ENCODE measurements around the gene GSDME.
"Not testable (repeated sequence)": the region's sequence is repeated elsewhere in the genome, so short reads cannot be mapped to it uniquely, and the experiment has no call there.

The GSDME gene

DNA sequence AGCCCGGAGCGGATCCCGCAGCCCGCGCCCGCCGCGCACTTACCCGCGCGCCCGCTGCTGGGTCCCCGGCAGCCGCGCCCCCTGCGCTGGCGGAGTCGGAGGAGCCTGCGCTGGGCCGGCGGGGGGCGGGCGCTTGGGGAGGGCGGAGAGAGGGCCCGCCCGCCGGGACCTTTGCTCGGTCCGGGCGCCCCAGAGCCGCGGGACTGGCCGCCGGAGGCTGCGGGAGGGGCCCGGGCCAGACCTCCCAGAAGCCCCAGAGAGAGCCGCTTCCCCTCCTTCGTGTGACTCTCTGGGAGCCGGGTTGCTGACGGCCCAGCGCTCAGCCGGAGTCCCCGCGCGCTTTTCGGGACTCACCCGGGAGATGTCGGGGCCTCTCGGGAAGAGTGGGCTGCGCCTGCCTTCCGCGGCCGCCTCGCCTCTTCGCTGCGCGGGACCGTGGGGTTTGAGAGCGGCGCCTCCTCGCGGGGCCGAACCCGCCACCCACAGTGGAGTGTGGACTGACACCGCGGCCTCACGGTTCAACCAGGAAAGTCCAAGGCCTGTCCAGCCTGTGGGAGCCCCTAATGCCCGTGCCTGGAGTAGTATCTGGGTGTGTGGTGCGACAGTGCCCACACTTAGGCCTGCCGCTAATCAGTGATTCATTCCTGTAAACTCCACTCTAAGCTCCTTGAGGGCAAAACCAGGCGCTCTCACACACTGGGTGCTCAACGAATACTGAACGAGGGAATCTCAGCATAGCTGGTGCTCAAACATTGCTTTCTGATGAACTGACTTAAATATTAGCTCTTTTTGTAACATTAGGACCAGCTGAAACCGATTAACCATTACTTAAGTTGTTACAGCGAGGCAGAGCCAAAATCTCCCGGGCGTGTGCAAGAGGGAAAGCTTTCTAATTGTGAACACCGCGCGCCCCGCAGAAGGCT, at the start of gene GSDME:
Gene GSDME, minus strand, starts transcription at position 112 of the 923 bp plus-strand sequence. CDS start 7,690 bp downstream, outside the sequence.
- no peak for FAIRE-seq

DNA sequence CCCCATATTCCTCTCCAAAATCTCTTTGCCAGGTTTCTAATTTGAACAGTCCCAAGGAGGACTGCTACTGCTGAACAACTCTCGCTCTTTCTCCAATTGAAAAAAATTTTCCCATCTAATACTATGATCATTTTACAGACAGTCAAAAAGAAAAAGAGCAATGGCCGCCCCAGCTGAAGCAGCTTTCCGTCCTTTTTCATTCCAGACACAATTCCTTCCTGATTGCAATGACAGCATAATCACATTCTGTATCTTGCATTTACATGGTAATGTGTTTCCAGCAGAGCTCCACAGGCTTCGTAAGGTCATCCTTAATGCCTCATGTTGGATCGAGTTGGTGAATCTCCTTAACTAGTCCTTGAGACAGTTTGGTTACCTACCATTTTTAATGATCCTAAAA, 45.0 kb upstream of the GSDME start:
- no peak for FAIRE-seq

DNA sequence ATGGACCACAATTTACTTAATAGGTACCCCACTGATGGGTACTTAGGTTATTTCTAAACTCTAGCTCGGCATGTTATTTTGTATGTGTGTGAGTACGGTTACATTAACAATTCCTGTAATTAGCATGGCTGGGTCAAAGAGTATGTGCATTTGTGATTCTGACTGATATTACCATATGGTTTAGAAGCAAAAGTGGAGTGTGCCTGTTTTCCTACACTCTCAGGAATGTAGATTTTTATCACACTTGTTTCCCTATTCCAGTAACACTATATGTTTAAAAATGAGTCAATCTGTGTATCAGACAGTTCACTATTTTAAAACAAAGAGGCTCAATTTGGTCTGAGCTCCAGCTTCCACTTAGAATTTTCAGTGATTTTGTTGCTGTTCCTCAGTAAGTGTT, 44.6 kb upstream of the GSDME start:
- no peak for FAIRE-seq

DNA sequence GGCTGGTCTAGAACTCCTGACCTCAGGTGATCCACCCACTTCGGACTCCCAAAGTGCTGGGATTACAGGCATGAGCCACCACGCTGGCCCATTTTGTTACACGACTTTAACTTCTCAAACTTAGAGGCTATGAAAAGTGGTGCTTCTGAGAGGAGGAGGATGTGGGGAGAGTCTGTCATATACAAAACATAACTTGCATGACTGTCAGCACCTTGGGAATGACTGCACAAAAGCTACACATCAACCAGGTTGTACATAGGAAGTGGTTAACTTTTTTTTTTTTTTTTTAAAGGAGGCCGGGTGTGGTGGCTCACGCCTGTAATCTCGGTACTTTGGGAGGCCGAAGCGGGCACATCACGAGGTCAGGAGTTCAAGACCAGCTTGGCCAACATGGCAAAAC, 43.4 kb upstream of the GSDME start:
- FAIRE-seq = no peak

DNA sequence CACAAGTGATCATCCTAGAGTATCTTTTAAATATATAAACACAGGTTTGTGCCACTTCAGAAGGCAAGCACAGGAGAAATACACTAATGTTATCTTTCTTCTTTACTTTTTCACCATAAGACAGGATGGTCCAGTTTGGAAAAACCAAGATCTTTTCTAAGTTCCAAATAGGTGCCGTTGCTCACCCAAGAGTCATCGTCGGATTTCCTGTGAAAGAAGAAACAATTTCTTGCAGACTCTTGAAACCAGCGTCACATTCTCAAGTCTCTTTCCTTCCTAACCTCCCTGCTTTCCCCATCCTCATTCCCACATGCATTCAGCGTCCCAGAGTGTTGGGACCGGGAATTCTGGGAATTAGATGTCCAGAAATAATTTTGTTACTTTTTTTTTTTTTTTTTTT, 42.8 kb upstream of the GSDME start:
- FAIRE-seq = no peak

DNA sequence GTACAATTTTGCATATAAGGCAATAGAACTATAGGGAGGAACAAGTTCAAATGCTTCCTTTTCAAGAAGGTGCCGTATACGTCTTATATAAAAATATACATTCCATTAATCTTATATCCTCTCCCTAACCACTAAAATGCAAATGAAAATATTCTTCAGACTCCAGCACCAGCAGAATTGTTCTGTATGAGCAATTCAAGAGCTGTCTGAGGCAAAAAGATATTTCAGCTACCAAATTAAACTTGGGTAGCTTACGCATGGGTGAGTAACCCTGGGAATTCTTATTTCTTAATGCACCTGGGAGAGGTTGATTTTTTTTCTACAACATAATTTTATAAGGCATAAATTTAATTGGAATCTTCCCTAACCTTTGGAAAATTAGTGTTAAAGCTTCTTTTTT, 42.2 kb upstream of the GSDME start:
- no peak for FAIRE-seq

DNA sequence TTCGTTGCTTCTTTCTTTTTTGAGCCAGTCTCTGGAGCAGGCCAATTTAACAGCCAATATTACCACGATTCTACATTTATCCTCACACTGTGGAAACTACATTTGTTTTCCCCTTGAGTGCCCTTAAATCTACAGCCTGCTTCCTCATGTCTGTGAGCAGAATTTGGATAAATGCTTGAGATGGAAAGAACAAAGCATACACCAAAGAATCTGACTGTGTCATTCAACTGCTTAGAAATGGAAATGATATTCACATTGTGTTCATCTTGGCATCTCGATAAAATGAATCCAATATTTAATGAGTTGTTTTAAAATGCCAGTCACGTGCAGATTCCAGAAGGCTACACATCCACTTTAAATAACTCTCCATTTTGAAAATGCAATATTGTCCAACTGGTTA, 41.0 kb upstream of the GSDME start:
- FAIRE-seq = no peak

DNA sequence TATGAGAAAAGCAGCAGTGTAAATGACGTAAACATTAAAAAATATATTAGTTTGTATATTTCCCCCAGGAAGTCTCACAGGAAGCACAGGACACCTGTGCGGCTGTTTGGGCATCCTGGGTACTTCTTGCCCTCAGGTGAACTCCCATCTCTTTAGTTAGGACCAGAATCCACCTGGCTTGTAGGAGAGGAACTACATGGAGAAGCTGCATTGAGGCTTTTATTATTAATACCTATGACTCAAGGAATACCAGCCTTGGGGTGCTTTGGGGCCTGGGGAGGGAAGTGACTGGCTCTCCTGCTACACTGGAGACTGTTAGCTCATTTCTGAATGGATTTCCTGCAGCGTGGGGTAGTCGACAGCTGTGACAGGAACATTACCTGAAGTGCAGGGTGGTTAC, 40.0 kb upstream of the GSDME start:
- no peak for FAIRE-seq

DNA sequence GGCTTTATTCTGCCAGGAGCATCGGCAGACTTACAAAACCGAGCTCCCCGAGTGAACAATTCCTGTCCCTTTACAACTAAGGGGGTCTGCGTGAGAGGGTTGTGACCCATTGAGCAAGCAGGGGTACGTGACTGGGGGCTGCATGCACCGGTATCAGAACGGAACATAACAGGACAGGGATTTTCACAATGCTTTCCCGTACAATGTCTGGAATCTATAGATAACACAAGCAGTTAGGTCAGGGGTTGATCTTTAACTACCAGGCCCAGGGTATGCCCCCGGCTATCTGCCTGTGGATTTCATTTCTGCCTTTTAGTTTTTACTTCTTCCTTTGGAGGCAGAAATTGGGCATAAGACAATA, 38.1 kb upstream of the GSDME start:
- FAIRE-seq = no peak

DNA sequence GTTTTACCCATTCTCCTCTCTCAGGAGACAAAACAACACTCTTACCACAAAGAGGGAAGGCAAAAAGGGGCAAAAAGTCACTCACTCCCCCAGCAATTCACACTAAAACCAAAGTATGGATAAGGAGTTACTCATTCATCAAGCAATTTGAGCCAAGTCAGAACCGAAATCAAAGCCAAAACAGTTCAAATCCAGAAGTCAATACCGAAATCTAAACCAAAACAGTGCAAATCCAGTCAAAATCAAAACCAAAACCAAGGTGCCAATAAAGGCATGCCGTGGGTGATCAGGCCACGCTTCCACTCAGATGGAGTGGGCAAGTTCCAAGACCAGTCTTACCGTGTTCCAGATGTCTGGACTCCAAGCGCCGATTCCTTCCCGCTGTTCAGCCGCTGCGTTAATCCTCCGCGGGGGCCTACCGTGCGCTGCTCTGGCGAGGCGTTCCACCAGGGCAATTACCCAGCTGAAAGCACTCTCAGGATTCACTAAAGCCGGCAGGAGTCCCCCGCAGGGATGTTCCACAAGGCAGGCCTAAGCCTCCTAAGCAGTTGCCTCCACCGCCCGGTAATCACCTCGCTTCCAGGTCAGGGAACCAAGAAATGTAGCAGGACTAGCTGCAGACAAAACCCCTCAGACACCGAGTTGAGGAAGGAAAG, 37.6 kb upstream of the GSDME start:
- FAIRE-seq = not testable (repeated sequence)

DNA sequence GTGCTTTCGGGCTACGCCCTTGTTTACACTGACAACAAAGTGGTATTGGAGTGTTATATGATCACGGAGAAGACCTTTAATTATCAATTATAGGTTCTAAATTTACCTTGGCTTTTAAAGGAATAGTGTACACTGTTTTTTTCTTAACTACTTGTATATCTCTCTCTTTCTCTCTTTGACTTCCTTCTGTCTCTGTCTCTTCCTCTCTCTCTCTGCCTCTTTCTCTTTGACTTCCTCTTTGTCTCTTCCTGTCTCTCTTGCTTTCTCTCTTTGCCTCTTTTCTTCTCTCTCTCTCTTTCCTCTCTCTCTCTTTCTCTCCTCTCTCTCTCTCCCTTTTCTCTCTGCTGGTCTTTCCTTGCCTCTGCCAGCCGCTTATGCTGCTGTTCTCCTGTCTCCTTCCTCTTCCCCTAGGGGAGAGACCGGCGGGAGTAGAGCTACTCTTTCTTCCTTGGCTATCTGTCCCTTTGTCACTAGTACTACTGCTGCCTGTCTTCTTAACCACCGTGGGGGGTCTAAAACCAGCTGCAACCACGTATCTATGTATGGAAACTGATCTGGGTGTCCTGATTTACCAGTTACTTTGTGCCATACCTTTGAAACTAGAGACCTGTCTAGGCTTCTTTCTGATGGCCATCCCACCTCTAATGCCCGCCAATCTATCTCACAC, 36.9 kb upstream of the GSDME start:
- no peak for FAIRE-seq

DNA sequence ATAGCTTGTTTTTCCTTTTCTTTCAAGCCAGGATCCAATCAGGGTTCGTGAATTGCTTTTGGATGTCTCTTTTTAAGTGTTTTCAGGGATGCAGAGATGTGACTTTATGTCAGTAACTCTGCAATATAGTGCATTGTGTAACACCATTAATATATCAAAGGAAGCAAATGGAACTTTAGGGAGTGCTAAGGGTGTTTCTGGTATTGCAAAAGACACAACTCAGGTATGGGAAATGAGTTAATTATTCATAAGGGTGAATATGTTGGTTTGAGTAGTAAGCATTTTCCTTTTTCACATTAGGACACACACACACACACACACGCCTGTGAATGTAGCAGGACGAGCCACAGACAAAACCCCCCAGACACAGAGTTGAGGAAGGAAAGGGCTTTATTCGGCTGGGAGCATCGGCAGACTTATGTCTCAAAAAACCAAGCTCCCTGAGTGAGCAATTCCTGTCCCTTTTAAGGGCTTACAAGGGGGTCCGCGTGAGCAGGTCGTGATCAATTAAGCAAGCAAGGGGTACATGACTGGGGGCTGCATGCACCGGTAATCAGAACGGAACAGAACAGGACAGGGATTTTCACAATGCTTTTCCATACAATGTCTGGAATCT, 31.8 kb upstream of the GSDME start:
- FAIRE-seq = no peak

DNA sequence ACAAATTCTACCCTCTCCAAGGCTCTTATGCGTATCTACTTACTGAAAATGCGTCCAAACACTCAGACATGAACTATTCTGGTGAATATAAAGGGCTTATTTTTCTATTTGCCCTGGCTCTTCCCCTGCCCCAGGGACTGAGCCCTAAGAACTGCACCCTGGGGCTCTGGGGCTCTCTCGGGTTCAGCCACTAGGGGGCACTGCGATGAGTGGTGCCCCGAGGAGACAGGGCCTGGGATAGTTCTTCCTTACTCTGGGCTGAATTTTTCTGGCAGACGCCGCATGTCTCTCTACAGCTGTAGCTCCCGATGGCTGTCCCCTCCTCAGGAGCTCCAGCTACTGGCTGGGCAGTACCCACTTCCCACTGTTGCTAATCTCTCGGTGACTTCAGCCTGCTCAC, 30.8 kb upstream of the GSDME start:
- no peak for FAIRE-seq

DNA sequence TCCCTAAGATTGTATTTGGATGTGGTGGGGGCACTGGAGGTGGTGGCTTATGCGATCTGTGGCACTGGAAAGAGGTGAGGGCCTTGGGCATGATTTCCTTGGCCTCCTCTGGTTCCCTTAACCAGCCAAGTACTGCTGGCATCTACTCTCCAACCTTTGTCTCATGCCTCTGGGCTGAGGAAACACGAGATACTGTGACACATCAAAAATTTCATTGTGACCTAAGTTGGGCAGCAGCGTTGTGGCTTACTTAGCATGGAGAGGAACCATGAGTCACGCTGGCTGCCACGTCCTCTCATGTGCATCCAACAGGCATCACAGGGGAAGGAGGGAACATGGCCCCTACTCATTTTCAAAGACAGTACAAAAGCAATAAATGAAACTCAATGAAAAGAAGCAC, 29.7 kb upstream of the GSDME start:
- no peak for FAIRE-seq

DNA sequence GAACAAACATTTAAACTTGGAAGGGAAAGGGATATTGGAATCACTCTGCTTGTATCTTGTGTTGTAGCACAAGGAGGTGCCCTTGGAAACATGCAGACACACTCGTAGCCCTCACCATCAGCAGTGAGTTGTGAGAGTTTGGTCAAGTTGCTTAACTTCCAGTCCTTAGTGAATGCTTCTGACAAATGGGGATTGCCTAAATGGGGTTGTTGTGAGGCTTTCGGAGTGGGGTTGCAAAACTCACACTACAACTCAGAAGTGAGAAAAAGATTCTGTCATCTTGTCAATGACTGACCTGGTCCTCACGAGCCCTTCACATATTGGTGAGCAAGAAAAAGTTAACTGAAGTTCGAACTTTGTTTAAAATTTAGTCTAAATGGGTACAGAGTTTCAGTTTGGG, 29.0 kb upstream of the GSDME start:
- FAIRE-seq = no peak

DNA sequence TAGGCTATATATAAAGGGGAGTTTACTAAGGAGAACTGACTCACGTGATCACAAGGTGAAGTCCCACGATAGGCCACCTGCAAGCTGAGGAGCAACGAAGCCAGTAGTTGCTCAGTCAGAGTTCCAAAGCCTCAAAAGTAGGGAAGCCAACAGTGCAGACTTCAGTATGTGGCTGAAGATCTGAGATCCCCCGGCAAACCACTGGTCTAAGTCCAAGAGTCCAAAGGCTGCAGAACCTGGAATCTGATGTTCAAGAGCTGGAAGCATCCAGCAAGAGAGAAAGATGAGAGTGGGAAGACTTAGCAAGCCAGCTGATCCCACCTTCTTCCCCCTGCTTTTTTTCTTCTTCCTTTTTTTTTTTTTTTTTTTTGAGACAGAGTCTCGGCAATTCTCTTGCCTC, 27.0 kb upstream of the GSDME start:
- FAIRE-seq = no peak

DNA sequence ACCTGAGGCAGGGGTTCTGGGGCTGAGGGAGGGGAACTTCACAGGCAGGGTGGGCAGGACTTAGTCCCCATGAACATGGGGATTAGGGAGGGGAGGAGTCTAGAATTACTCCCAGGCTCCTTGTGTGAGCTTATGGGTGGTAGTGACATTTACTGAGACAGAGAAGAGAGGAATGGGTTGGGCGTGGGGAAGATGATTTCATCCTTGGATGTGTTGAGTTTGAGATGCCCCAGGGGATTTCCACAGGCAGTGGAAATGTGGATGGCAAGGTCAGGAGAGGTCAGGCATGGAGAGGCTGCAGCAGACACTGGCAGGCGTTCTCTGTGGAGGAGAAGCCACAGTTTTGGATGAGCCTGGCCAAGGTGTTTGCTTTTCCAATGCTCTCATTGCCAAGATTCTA, 26.4 kb upstream of the GSDME start:
- no peak for FAIRE-seq

DNA sequence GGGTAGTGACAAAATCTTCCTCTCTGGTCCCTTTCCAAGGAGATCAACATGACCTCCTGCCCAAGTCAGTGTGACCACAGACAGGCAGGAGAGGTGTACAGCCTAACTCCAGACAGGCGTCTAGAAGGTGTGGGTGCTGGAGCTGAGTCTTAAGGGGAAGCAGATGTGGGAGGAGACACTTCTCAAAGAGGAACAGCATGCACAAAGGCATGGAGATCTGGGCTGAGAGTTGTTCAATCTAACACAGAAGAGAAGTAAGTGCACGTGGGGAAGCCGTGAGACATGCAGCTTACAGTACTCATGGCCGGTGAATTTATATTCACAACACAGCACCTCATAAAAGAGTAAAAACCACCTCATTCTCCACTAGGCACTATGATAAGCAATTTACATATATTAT, 23.8 kb upstream of the GSDME start:
- no peak for FAIRE-seq

DNA sequence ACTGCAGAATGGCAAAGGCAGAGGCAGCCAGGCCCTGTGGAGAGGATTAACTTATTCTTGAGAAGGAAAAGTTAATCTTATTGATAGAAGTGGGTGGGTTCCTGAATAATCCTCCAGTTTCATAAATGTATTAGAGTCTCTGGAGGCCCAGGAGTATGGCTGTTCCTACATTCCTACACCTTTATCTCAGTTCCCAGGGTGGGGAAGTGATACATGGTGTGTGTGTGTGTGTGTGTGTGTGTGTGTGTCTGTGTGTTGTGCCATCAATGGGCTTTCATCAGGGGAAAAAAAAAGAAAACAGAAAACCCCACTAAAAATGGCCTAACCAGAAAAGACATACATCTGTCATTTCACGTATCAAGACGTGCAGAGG, 22.0 kb upstream of the GSDME start:
- FAIRE-seq = no peak

DNA sequence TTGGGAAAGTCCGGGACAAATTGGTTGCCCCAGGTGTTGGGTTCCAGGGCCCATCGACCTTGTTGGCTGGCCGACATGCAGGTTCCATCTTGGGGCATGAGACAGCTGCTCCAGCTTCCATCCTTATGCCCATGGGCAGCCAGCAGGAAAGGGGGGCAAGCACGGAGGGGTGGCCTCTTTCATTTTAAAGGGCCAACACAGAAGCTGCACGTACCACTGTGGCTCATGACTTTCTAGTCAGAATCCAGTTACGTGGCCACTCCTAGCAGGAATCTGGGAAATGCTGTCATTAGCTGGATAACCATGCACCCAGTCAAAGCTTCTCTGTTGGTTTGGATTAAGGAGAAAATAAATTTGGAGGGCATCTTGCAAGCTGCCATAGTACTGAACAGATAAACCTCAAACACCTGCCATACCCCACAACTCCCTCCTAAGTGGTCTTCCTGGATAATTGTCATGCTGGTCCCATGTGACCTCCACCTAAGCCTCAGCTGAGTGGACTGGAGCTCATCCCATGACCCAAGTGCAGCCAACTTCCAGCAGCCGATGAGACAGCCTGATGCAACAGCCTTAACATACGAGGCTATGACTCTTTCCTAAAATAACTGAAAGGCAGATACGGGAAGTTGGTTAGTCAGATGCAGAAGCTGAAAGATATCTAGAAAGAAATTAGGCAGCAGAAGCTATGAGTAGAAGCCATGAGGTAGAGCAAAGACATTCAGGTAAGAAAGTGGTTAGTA, 21.4 kb upstream of the GSDME start:
- FAIRE-seq = no peak

DNA sequence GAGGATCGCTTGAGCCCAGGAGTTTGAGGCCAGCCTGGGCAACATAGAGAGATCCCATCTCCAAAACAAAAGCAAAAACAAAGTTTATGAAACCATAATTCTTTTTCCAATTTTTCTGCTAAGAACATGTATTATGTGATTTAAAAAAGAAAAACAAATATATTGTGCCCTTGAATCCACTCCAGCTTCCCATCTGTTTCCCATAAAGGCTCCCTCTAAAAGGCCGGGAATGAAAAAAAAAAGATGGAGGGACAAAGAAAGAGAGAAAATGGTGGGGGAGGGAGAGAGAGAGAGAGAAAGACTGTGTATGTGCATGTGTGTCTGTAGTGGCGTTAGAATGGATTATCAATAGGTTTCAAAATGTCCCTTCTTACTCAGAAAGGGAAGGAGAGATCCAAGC, 20.5 kb upstream of the GSDME start:
- no peak for FAIRE-seq

DNA sequence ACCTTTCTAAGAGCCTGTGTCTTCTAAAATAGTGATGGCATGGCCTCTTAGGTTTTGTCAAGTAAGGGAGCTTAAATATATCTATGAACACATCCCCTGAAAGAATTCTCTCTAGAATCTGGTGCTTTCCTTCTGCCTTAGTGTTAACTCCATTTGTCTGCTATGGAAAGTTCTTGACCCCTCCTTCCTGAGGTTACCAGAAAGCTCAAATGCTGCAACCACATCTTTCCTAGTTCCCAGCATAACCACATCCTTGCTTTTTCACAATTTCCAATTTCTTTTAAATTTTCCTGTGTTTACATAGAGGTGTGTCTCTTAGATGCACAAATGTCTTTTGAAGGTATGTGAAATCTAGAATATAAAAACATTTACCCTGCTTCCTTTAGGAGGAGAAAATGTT, 16.4 kb upstream of the GSDME start:
- FAIRE-seq = no peak

DNA sequence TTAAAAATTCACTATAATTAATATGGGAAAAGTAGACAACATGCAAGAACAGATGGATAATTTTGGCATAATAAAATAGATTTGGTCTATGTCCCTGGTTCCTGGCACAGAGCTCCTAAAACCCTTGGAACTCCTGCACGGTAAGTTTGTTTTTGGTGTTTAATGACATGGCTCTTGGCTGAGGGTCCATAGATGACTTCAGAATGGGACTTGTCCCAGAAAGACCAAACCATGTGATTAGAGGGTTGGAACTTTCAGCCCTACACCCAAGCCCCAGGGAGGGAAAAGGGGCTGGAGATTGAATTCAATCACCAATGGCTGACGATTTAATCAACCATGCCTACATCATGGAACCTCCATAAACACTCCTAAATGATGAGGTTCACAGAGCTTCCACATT, 12.6 kb upstream of the GSDME start:
- no peak for FAIRE-seq

Measured in A204.1 (cell line).